GM12875 (cell line): Measurements from ENCODE around the gene ITPR1.

Source experiments
- H3K4me3 ChIP-seq: one replicate; pipeline ENCODE4 v1.5.1; 2011; ENCODE audit warnings: low read depth, low read length, control low read depth
- CTCF ChIP-seq: IDR thresholded peaks from 2 replicates; pipeline ENCODE4 v1.5.1; 2011; ENCODE audit warnings: low read depth, mild to moderate bottlenecking, control low read depth, inconsistent platforms, low read length, moderate library complexity, borderline replicate concordance; ENCODE audit not compliant: insufficient read depth

Gene ITPR1

GRCh38 chr3:4816718-4817117 is 323.6 kb downstream of the ITPR1 start:
- H3K4me3 ChIP-seq: no peak overlapping the region
- no peak for TF ChIP-seq CTCF

- no peak overlapping the region for H3K4me3 ChIP-seq
- no peak for TF ChIP-seq CTCF
These were observed 324.0 kb downstream of the ITPR1 start for GRCh38 chr3:4817128-4817527.

- no peak overlapping the region for H3K4me3 ChIP-seq
- no peak for TF ChIP-seq CTCF
These were observed 325.0 kb downstream of the ITPR1 start for GRCh38 chr3:4818164-4818563.

GRCh38 chr3:4818986-4819693 is 326.0 kb downstream of the ITPR1 start:
- no peak for TF ChIP-seq CTCF
- H3K4me3 ChIP-seq: no peak overlapping the region

GRCh38 chr3:4819746-4820145 is 326.6 kb downstream of the ITPR1 start:
- H3K4me3 ChIP-seq: no peak overlapping the region
- no peak for TF ChIP-seq CTCF

GRCh38 chr3:4820296-4821121 is 327.4 kb downstream of the ITPR1 start:
- TF ChIP-seq CTCF: no peak
- no peak overlapping the region for H3K4me3 ChIP-seq

GRCh38 chr3:4821338-4821737 is 328.2 kb downstream of the ITPR1 start:
- TF ChIP-seq CTCF: no peak

More at GRCh38 chr3:4821338-4821737, 328.2 kb downstream of the ITPR1 start:
- H3K4me3 ChIP-seq: no peak overlapping the region
